Measurements from ENCODE around the gene CABP1. TPM values are rescaled to one million over a fixed set of nuclear protein-coding genes. Genes with fewer than 3 reads are reported as not detected.

The CABP1 gene
- total and polyA plus RNA-seq, 2 experiments from 2014 or later, result not detected

- Histone ChIP-seq H3K36me3 (no peaks in the 10 kb centered on the region), H3K4me1 (ENCODE audit: low read depth) (no peaks in the 10 kb centered on the region), H3K27me3 (peaks cover 9% of the 10 kb centered on the region), H3K27ac (no peak overlapping the region), H3K4me3 (no peak overlapping the region), H3K9me3 (ENCODE audit: low read depth) (no peaks in the 10 kb centered on the region)
- DNase-seq (ENCODE audit: low read depth in 1 of 2, low spot score in 1 of 2), result no peak
- no peak for TF ChIP-seq CTCF (IDR thresholded peaks at IDR 0.05; ENCODE audit: low read depth, low read length)
Observed at GRCh38 chr12:120618954-120619615, 21.3 kb upstream of the CABP1 start.

GRCh38 chr12:120620624-120621023 lies 19.8 kb upstream of the CABP1 start:
- H3K4me1 ChIP-seq (ENCODE audit: low read depth), result no peaks in the 10 kb centered on the region
- peaks cover 3% of the 10 kb centered on the region for H3K27me3 ChIP-seq
- H3K9me3 ChIP-seq (ENCODE audit: low read depth), result no peaks in the 10 kb centered on the region
- no peaks in the 10 kb centered on the region for H3K36me3 ChIP-seq
- TF ChIP-seq CTCF (IDR thresholded peaks at IDR 0.05; ENCODE audit: low read depth, low read length), result no peak
- no peak overlapping the region for H3K27ac ChIP-seq
- no peak overlapping the region for H3K4me3 ChIP-seq
- no peak for DNase-seq (ENCODE audit: low read depth in 1 of 2, low spot score in 1 of 2)

GRCh38 chr12:120625557-120626419 lies 14.6 kb upstream of the CABP1 start:
- Histone ChIP-seq H3K4me1 (ENCODE audit: low read depth) (no peaks in the 10 kb centered on the region), H3K9me3 (ENCODE audit: low read depth) (no peaks in the 10 kb centered on the region), H3K4me3 (no peak overlapping the region), H3K27me3 (no peaks in the 10 kb centered on the region), H3K36me3 (no peaks in the 10 kb centered on the region), H3K27ac (no peak overlapping the region)
- no peak for TF ChIP-seq CTCF (IDR thresholded peaks at IDR 0.05; ENCODE audit: low read depth, low read length)
- no peak for DNase-seq (ENCODE audit: low read depth in 1 of 2, low spot score in 1 of 2)

- peak; percentile 18 for TF ChIP-seq CTCF (IDR thresholded peaks at IDR 0.05; ENCODE audit: low read depth, low read length)
Observed at GRCh38 chr12:120628919-120629318, 11.5 kb upstream of the CABP1 start.

GRCh38 chr12:120630104-120630892 lies 10.1 kb upstream of the CABP1 start:
- H3K27ac ChIP-seq, result no peak overlapping the region
- H3K36me3 ChIP-seq, result no peaks in the 10 kb centered on the region
- TF ChIP-seq CTCF (IDR thresholded peaks at IDR 0.05; ENCODE audit: low read depth, low read length), result no peak
- no peak overlapping the region for H3K4me3 ChIP-seq
- H3K4me1 ChIP-seq (ENCODE audit: low read depth), result no peaks in the 10 kb centered on the region
- H3K27me3 ChIP-seq, result no peaks in the 10 kb centered on the region
- H3K9me3 ChIP-seq (ENCODE audit: low read depth), result no peaks in the 10 kb centered on the region
- no peak for DNase-seq (ENCODE audit: low read depth in 1 of 2, low spot score in 1 of 2)

More at GRCh38 chr12:120628919-120629318, 11.5 kb upstream of the CABP1 start:
- Histone ChIP-seq H3K9me3 (ENCODE audit: low read depth) (no peaks in the 10 kb centered on the region), H3K4me3 (no peak overlapping the region), H3K27ac (no peak overlapping the region), H3K36me3 (no peaks in the 10 kb centered on the region), H3K27me3 (no peaks in the 10 kb centered on the region), H3K4me1 (ENCODE audit: low read depth) (no peaks in the 10 kb centered on the region)
- DNase-seq (ENCODE audit: low read depth in 1 of 2, low spot score in 1 of 2), result peak in 1 of 2 donors; percentile 64
